K562 (cell line): ENCODE results near the gene ITGB2. TPM values are rescaled to one million over a fixed set of nuclear protein-coding genes. Genes with fewer than 3 reads are reported as not detected.

Experiments used
- ASH1L ChIP-seq: fragments of 450-650 bp; IDR thresholded peaks from 2 replicates; pipeline ENCODE4 v1.6.1; 2018; ENCODE audit warnings: borderline replicate concordance, mild to moderate bottlenecking, low read depth; ENCODE audit not compliant: partially characterized antibody
- ATF3 ChIP-seq, 2 experiments: fragments of 450-650 bp in 1 of 2; sonication (generic) in 1 of 2; formaldehyde crosslinking in 1 of 2; IDR thresholded peaks in 1 of 2; conservative IDR thresholded peaks in 1 of 2; 2 replicates each; pipeline versions ENCODE4 v1.6.1 to v1.8.1; 2016 to 2023; ENCODE audit warnings: mild to moderate bottlenecking in 2 of 2, moderate library complexity in 2 of 2, inconsistent platforms in 1 of 2, missing genetic modification reagents in 1 of 2
- BACH1 ChIP-seq: fragments of 200-800 bp; sonication (Bioruptor generic); IDR thresholded peaks from 2 replicates; pipeline ENCODE4 v1.6.1; 2016; ENCODE audit warnings: missing genetic modification characterization, missing compliant biosample characterization
- CCNT2 ChIP-seq: IDR thresholded peaks from 2 replicates; pipeline ENCODE4 v1.6.1; 2011; ENCODE audit warnings: borderline replicate concordance, low read depth, mild to moderate bottlenecking, moderate library complexity, mixed read lengths, low read length; ENCODE audit not compliant: insufficient read length; ENCODE audit errors: extremely low read depth
- CHD2 ChIP-seq: IDR thresholded peaks from 2 replicates; pipeline ENCODE4 v1.6.1; 2011; ENCODE audit warnings: low read depth, low read length
- EP300 ChIP-seq: IDR thresholded peaks from 2 replicates; pipeline ENCODE4 v1.6.1; 2012; ENCODE audit warnings: low read length, improper control_type of control experiment
- FIP1L1 ChIP-seq: fragments of 200-400 bp; formaldehyde crosslinking; IDR thresholded peaks from 2 replicates; pipeline ENCODE4 v1.6.1; 2018; ENCODE audit warnings: mild to moderate bottlenecking, low read depth, low read length; ENCODE audit not compliant: poor library complexity, severe bottlenecking
- HBP1 ChIP-seq: fragments of 450-650 bp; formaldehyde crosslinking; IDR thresholded peaks from 2 replicates; pipeline ENCODE4 v1.4.0; 2022; ENCODE audit warnings: missing genetic modification characterization
- KLF1 ChIP-seq: fragments of 450-650 bp; IDR thresholded peaks from 2 replicates; pipeline ENCODE4 v1.6.1; 2016; ENCODE audit warnings: missing genetic modification characterization, missing compliant biosample characterization
- MAFF ChIP-seq: IDR thresholded peaks from 2 replicates; pipeline ENCODE4 v1.6.1; 2012; ENCODE audit warnings: low read length, improper control_type of control experiment
- MBD1 ChIP-seq: fragments of 250-450 bp; sonication (Bioruptor Pico); IDR thresholded peaks from 2 replicates; pipeline ENCODE4 v1.8.0; 2022; ENCODE audit warnings: inconsistent platforms
- NFIC ChIP-seq: fragments of 450-650 bp; IDR thresholded peaks from 2 replicates; pipeline ENCODE4 v1.6.1; 2017; ENCODE audit warnings: mild to moderate bottlenecking, inconsistent platforms
- POLR2B ChIP-seq: fragments of 450-650 bp; IDR thresholded peaks from 2 replicates; pipeline ENCODE4 v1.6.1; 2018; ENCODE audit warnings: low read depth; ENCODE audit not compliant: partially characterized antibody
- PTTG1 ChIP-seq: fragments of 450-650 bp; IDR thresholded peaks from 2 replicates; pipeline ENCODE4 v1.6.1; 2016; ENCODE audit warnings: low read depth, mild to moderate bottlenecking, missing genetic modification characterization, missing compliant biosample characterization
- RAD51 ChIP-seq: fragments of 450-650 bp; IDR thresholded peaks from 2 replicates; pipeline ENCODE4 v1.7.1; 2016; ENCODE audit warnings: low read depth, mild to moderate bottlenecking, borderline replicate concordance
- RBM15 ChIP-seq: fragments of 200-400 bp; formaldehyde crosslinking; IDR thresholded peaks from 2 replicates; pipeline ENCODE4 v1.6.1; 2018; ENCODE audit warnings: mild to moderate bottlenecking, low read length, moderate library complexity; ENCODE audit not compliant: insufficient read depth
- SFPQ ChIP-seq: fragments of 200-400 bp; formaldehyde crosslinking; IDR thresholded peaks from 2 replicates; pipeline ENCODE4 v1.6.1; 2017; ENCODE audit warnings: mild to moderate bottlenecking, low read depth, low read length, moderate library complexity
- SLC30A9 ChIP-seq: fragments of 250-450 bp; sonication (Bioruptor Pico); IDR thresholded peaks from 2 replicates; pipeline ENCODE4 v1.8.0; 2022; ENCODE audit warnings: mild to moderate bottlenecking, moderate library complexity
- SNIP1 ChIP-seq: fragments of 450-650 bp; IDR thresholded peaks from 2 replicates; pipeline ENCODE4 v1.7.1; 2017; ENCODE audit warnings: low read depth, mild to moderate bottlenecking
- TAL1 ChIP-seq: fragments of 450-650 bp; IDR thresholded peaks from 2 replicates; pipeline ENCODE4 v1.6.1; 2016; ENCODE audit warnings: mild to moderate bottlenecking
- TRIM28 ChIP-seq: fragments of 450-650 bp; IDR thresholded peaks from 2 replicates; pipeline ENCODE4 v1.6.1; 2017
- U2AF2 ChIP-seq: fragments of 200-400 bp; formaldehyde crosslinking; optimal IDR thresholded peaks from 2 replicates; pipeline ENCODE3; 2017; ENCODE audit warnings: low read depth, mild to moderate bottlenecking, low read length
- ZBTB8A ChIP-seq: fragments of 450-650 bp; IDR thresholded peaks from 2 replicates; pipeline ENCODE4 v1.6.1; 2018; ENCODE audit warnings: mild to moderate bottlenecking, moderate library complexity; ENCODE audit not compliant: partially characterized antibody
- ZKSCAN1 ChIP-seq: fragments of 150-350 bp; IDR thresholded peaks from 2 replicates; pipeline ENCODE4 v1.6.1; 2016; ENCODE audit warnings: low read depth, low read length
- ZNF311 ChIP-seq: fragments of 250-450 bp; sonication (Bioruptor Pico); IDR thresholded peaks from 2 replicates; pipeline ENCODE4 v1.4.0; 2020; ENCODE audit warnings: mild to moderate bottlenecking, moderate library complexity
- ZNF431 ChIP-seq: sonication (generic); formaldehyde crosslinking; IDR thresholded peaks from 2 replicates; pipeline ENCODE4 v1.8.0; 2022; ENCODE audit warnings: mild to moderate bottlenecking, missing genetic modification reagents
- polyA plus RNA-seq, 8 experiments: library from polyadenylated mRNA; depleted of rRNA in 4 of 8; stranded (reverse) in 5 of 8; unstranded in 3 of 8; fragments of >200 nt; fragmentation: Nextera tagmentation in 2 of 8; fragmentation: Illumina TruSeq in 1 of 8; extraction: Ambion mirVana in 2 of 8; extraction: Trizol in 1 of 8; gene quantifications; 2 replicates each; pipeline versions ENCODE4 v1.2.1 to v1.2.3, GENCODE V29; 2011 to 2014; ENCODE audit warnings: inconsistent platforms in 1 of 8, missing spikeins in 1 of 8
- total RNA-seq, 7 experiments: library from RNA; depleted of rRNA in 6 of 7; stranded (reverse); fragments of >200 nt in 6 of 7; fragmentation: Illumina TruSeq in 2 of 7; extraction: Trizol in 2 of 7; gene quantifications; 2 replicates each; pipeline versions ENCODE4 v1.2.1 to v1.2.3, GENCODE V29; 2011 to 2021; ENCODE audit warnings: low replicate concordance in 1 of 7

The ITGB2 gene
- total and polyA plus RNA-seq, 9 of the 15 experiments (the other 6 are each of a cell fraction or from before 2014, with no cell fraction given): 0.07 to 1.3 (median 0.51) TPM; not detected in 2

- TF ChIP-seq U2AF2: no peak
- no peak for TF ChIP-seq TAL1
- TF ChIP-seq BACH1: no peak
- TF ChIP-seq EP300: no peak
- no peak for TF ChIP-seq FIP1L1
- no peak for TF ChIP-seq SFPQ
- no peak for TF ChIP-seq RBM15
- TF ChIP-seq KLF1 (tag): no peak
- TF ChIP-seq HBP1 (CRISPR knock-in tag): no peak
- 0 out of 2 replicates have a peak, but pooled peaks have one; percentile 83 for TF ChIP-seq ZNF431 (CRISPR knock-in tag)
- TF ChIP-seq SLC30A9 (CRISPR knock-in tag): no peak
- no peak for TF ChIP-seq TRIM28
- TF ChIP-seq CHD2: no peak
- peak; percentile 91 for TF ChIP-seq SNIP1
- no peak for TF ChIP-seq MAFF
- no peak for TF ChIP-seq PTTG1 (tag)
- no peak for TF ChIP-seq ATF3 (IDR thresholded peaks at IDR 0.05)
- peak; percentile 61; the same call in 1 of the 2 replicates for TF ChIP-seq ATF3 (CRISPR knock-in tag; conservative IDR thresholded peaks at IDR 0.05)
- no peak for TF ChIP-seq ZNF311 (CRISPR knock-in tag)
- no peak for TF ChIP-seq RAD51
- no peak for TF ChIP-seq CCNT2
- TF ChIP-seq NFIC: no peak
- TF ChIP-seq MBD1: no peak; the same call in 1 of the 2 replicates
- no peak for TF ChIP-seq ZBTB8A
- no peak for TF ChIP-seq POLR2B
- no peak for TF ChIP-seq ASH1L
- TF ChIP-seq ZKSCAN1: no peak
These were observed 46.5 kb downstream of the ITGB2 start (continued) for GRCh38 chr21:44874240-44874496.
